Gastroesophageal sphincter (tissue), 3 donors: Measurements from ENCODE around the gene PRKCD.

Experiments
- POLR2A ChIP-seq, 2 donors: fragments of 450-650 bp; IDR thresholded peaks; one replicate each; pipeline ENCODE4 v1.6.1; 2017; ENCODE audit warnings: antibody characterized with exemption in 2 of 2, mild to moderate bottlenecking in 2 of 2, moderate library complexity in 1 of 2
- POLR2AphosphoS5 ChIP-seq: sonication (generic); formaldehyde crosslinking; IDR thresholded peaks from one replicate; pipeline ENCODE4 v1.6.1; 2017; ENCODE audit warnings: antibody characterized with exemption
- TF ChIP-seq, protein P1 (sequence below), 4 experiments: fragments of 200-600 bp in 2 of 4; fragments of 450-650 bp in 2 of 4; sonication (generic) in 1 of 4; IDR thresholded peaks; one replicate each; pipeline ENCODE4 v1.5.1; 2017 to 2019; ENCODE audit warnings: antibody characterized with exemption in 4 of 4, mild to moderate bottlenecking in 2 of 4, moderate library complexity in 2 of 4

DNA sequence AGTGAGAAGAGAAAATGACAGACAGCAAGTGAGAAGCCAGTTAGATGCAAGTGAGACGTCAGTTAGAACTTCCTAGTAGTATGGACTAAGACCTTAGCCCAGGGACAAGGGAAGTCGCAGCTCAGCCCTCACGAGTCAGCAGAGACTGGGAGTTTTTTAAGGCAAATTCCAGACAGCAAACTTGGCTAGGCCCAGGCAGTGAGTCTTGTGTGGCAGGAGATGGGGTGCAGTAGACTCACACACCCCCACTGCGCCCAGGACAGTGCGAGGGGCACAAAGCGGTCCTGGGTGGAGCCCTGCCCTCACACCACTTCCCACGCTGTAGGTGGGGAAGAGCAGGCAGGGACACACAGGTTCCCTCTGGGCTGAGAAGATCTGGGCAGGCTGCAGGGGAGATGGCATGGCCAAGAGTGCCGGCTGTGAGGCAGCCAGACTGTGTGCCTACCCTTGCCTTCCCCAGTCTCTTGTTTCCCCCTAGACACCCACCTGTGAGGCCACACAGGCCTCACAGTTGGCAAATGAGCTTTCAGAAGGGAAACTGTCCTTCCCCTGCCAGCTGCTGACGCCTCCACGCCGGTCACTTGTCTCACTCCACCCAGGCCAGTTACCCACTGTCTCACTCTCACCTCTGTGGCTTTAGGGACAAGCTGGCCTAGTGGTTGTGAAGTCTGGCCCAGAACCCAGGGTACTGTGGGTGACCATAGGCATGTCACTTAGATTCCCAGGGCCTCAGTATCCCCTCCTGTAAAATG lies 13.7 kb upstream of the PRKCD start:
- TF ChIP-seq, protein P1, sequence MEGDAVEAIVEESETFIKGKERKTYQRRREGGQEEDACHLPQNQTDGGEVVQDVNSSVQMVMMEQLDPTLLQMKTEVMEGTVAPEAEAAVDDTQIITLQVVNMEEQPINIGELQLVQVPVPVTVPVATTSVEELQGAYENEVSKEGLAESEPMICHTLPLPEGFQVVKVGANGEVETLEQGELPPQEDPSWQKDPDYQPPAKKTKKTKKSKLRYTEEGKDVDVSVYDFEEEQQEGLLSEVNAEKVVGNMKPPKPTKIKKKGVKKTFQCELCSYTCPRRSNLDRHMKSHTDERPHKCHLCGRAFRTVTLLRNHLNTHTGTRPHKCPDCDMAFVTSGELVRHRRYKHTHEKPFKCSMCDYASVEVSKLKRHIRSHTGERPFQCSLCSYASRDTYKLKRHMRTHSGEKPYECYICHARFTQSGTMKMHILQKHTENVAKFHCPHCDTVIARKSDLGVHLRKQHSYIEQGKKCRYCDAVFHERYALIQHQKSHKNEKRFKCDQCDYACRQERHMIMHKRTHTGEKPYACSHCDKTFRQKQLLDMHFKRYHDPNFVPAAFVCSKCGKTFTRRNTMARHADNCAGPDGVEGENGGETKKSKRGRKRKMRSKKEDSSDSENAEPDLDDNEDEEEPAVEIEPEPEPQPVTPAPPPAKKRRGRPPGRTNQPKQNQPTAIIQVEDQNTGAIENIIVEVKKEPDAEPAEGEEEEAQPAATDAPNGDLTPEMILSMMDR (IDR thresholded peaks at IDR 0.05) = no peak
- TF ChIP-seq POLR2AphosphoS5 (no peak), POLR2A (IDR thresholded peaks at IDR 0.05) (no peak)
